BE2C (cell line): Measurements from ENCODE around the gene RBM33.

ENCODE experiments used
- DNase-seq: peaks from one replicate; pipeline ENCODE4 v3.0.0-alpha.2; 2020
- H3K27me3 ChIP-seq: fragments of 250-450 bp; sonication (Bioruptor Pico); 2 replicates; pipeline ENCODE4 v1.5.1; 2020; ENCODE audit warnings: mild to moderate bottlenecking
- H3K36me3 ChIP-seq: fragments of 250-450 bp; sonication (Bioruptor Pico); 2 replicates; pipeline ENCODE4 v1.5.1; 2020; ENCODE audit warnings: mild to moderate bottlenecking
- H3K4me1 ChIP-seq: fragments of 250-450 bp; sonication (Bioruptor Pico); 2 replicates; pipeline ENCODE4 v1.5.1; 2020
- H3K4me3 ChIP-seq: 2 replicates; pipeline ENCODE4 v1.5.1; 2011; ENCODE audit warnings: low read depth, low read length
- H3K9me3 ChIP-seq: fragments of 250-450 bp; sonication (Bioruptor Pico); 2 replicates; pipeline ENCODE4 v1.5.1; 2020
- TF ChIP-seq, protein P1 (sequence below): IDR thresholded peaks from 2 replicates; pipeline ENCODE4 v1.5.1; 2012; ENCODE audit warnings: mild to moderate bottlenecking, low read depth, low read length

Gene RBM33

GRCh38 chr7:155791214-155791737, 146.8 kb downstream of the RBM33 start:
- TF ChIP-seq, protein P1, sequence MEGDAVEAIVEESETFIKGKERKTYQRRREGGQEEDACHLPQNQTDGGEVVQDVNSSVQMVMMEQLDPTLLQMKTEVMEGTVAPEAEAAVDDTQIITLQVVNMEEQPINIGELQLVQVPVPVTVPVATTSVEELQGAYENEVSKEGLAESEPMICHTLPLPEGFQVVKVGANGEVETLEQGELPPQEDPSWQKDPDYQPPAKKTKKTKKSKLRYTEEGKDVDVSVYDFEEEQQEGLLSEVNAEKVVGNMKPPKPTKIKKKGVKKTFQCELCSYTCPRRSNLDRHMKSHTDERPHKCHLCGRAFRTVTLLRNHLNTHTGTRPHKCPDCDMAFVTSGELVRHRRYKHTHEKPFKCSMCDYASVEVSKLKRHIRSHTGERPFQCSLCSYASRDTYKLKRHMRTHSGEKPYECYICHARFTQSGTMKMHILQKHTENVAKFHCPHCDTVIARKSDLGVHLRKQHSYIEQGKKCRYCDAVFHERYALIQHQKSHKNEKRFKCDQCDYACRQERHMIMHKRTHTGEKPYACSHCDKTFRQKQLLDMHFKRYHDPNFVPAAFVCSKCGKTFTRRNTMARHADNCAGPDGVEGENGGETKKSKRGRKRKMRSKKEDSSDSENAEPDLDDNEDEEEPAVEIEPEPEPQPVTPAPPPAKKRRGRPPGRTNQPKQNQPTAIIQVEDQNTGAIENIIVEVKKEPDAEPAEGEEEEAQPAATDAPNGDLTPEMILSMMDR: no peak
- Histone ChIP-seq H3K36me3 (no peaks in the 10 kb centered on the region), H3K9me3 (no peaks in the 10 kb centered on the region; the same call in 1 of the 2 replicates), H3K27me3 (peaks cover 26% of the 10 kb centered on the region), H3K4me3 (no peak overlapping the region), H3K4me1 (no peaks in the 10 kb centered on the region)
- DNase-seq: no peak

DNA sequence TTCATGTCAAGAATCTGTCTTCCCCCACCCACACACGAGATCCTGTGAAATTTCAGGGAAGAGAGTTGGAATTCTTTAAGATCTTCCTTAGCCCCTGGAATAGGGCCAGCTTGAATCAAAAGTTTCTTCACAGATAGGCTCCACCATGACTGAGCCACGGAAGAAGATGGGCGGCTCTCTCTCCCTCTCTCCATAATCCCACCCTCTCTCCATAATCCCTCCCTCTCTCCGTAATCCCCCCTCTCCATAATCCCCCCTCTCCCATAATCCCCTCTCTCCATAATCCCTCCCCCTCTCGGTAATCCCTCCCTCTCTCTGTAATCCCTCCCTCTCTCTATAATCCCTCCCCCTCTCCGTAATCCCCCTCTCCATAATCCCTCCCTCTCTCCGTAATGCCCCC, 147.4 kb downstream of the RBM33 start:
- Histone ChIP-seq H3K36me3 (no peaks in the 10 kb centered on the region), H3K27me3 (peaks cover 30% of the 10 kb centered on the region), H3K9me3 (no peaks in the 10 kb centered on the region; the same call in 1 of the 2 replicates), H3K4me3 (no peak overlapping the region), H3K4me1 (no peaks in the 10 kb centered on the region)
- no peak for DNase-seq
- TF ChIP-seq, protein P1: no peak

DNA sequence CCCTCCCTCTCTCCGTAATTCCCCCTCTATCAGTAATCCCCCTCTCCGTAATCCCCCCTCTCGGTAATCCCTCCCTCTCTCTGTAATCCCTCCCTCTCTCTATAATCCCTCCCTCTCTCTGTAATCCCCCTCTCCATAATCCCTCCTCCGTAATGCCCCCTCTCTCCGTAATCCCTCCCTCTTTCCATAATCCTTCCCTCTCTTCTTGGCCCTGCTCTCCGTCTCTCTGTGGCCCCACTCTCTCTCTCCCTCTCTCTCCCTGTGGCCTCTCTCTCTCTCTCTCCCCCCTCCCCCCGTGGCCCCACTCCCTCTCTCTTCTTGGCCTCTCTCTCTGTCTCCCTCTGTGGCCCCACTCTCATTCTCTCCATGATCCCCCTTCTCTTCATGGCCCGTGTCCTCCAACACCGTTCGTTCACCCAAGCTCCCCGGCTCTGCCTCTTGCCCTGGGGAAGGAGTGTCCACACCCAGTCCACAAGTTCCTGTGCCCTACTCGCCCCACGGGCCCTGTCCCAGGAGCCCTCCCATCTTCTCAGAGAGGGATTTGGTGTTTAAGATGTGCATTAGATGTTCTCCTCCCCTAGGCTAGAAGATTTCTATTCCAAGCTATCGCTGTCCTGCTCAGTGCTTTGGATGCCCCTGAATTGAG, 148.0 kb downstream of the RBM33 start:
- TF ChIP-seq, protein P1: no peak
- peaks cover 26% of the 10 kb centered on the region for H3K27me3 ChIP-seq

GRCh38 chr7:155792999-155793560, 148.6 kb downstream of the RBM33 start:
- DNase-seq: no peak
- H3K9me3 ChIP-seq: no peaks in the 10 kb centered on the region; the same call in 1 of the 2 replicates
- H3K27me3 ChIP-seq: peaks cover 22% of the 10 kb centered on the region
- TF ChIP-seq, protein P1: no peak
- H3K4me1 ChIP-seq: no peaks in the 10 kb centered on the region
- H3K36me3 ChIP-seq: no peaks in the 10 kb centered on the region
- no peak overlapping the region for H3K4me3 ChIP-seq

More for the DNA sequence above, 148.0 kb downstream of the RBM33 start:
- Histone ChIP-seq H3K36me3 (no peaks in the 10 kb centered on the region), H3K4me3 (no peak overlapping the region), H3K9me3 (no peaks in the 10 kb centered on the region; the same call in 1 of the 2 replicates), H3K4me1 (no peaks in the 10 kb centered on the region)
- no peak for DNase-seq

GRCh38 chr7:155793720-155794119, 149.3 kb downstream of the RBM33 start:
- Histone ChIP-seq H3K4me1 (no peaks in the 10 kb centered on the region), H3K27me3 (peaks cover 23% of the 10 kb centered on the region), H3K36me3 (no peaks in the 10 kb centered on the region), H3K4me3 (no peak overlapping the region), H3K9me3 (no peaks in the 10 kb centered on the region; the same call in 1 of the 2 replicates)
- TF ChIP-seq, protein P1: no peak
- DNase-seq: no peak

DNA sequence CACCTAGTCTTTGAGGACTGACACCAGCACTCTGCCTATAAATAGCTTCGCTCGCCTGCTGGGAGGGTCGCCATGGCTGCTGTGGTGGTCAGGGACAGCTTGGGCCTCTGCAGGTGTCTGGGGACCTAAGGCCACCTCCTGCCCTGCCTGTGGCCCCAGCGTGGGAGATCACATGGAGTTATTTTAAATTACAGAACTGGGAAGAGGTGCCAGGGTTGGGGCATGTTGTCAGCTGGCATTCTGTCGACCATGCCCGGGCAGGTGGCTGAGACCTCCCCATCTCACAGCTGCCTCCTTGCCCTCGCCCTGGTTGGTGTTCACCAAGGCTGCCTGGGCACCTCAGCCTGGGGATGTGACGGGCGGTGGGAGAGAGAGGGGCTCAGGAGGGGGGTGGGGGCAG, 149.7 kb downstream of the RBM33 start:
- Histone ChIP-seq H3K9me3 (no peaks in the 10 kb centered on the region; the same call in 1 of the 2 replicates), H3K4me1 (no peaks in the 10 kb centered on the region), H3K4me3 (no peak overlapping the region), H3K27me3 (peaks cover 27% of the 10 kb centered on the region), H3K36me3 (no peaks in the 10 kb centered on the region)
- TF ChIP-seq, protein P1: no peak
- DNase-seq: no peak
